Endothelial cell (in vitro differentiated cells): ENCODE data around the gene IGSF9. TPM values are rescaled to one million over a fixed set of nuclear protein-coding genes. Genes with fewer than 3 reads are reported as not detected.

ENCODE experiments used
- DNase-seq: peaks from one replicate; pipeline ENCODE4 v3.0.0; 2021; ENCODE audit warnings: low spot score
- H3K27ac Mint-ChIP-seq: one replicate; pipeline ENCODE4 v1.8.0; 2021; ENCODE audit warnings: mixed read lengths, inconsistent platforms; ENCODE audit not compliant: unreplicated experiment
- H3K27me3 Mint-ChIP-seq: one replicate; pipeline ENCODE4 v1.8.0; 2021; ENCODE audit warnings: mild to moderate bottlenecking, moderate library complexity, mixed read lengths, inconsistent platforms; ENCODE audit not compliant: unreplicated experiment
- H3K36me3 Mint-ChIP-seq: one replicate; pipeline ENCODE4 v1.8.0; 2021; ENCODE audit warnings: mild to moderate bottlenecking, low read depth, mixed read lengths, inconsistent platforms; ENCODE audit not compliant: unreplicated experiment
- H3K4me1 Mint-ChIP-seq: one replicate; pipeline ENCODE4 v1.8.0; 2021; ENCODE audit warnings: mild to moderate bottlenecking, mixed read lengths, inconsistent platforms; ENCODE audit not compliant: unreplicated experiment
- H3K4me3 Mint-ChIP-seq: one replicate; pipeline ENCODE4 v1.8.0; 2021; ENCODE audit warnings: mild to moderate bottlenecking, mixed read lengths, inconsistent platforms; ENCODE audit not compliant: unreplicated experiment
- H3K9me3 Mint-ChIP-seq: one replicate; pipeline ENCODE4 v1.8.0; 2021; ENCODE audit warnings: mixed read lengths, inconsistent platforms; ENCODE audit not compliant: unreplicated experiment
- total RNA-seq: library from RNA; stranded (reverse); fragmentation: NEBNext Ultra II Directional; extraction: Animal tissue kit (Norgen Biotek cat#: 25700); gene quantifications from one replicate; pipeline ENCODE4 v1.2.1, GENCODE V29; 2021; ENCODE audit not compliant: unreplicated experiment
- TF ChIP-seq, protein P1 (sequence below): fragments of 200-600 bp; sonication (generic); IDR thresholded peaks from one replicate; pipeline ENCODE4 v1.5.0; 2021; ENCODE audit warnings: antibody characterized with exemption; ENCODE audit not compliant: unreplicated experiment

The IGSF9 gene
- total RNA-seq, 1 donor from 2014 or later, result 2.2 TPM

GRCh38 chr1:159883134-159883533 is 62.3 kb downstream of the IGSF9 start:
- no peak for DNase-seq
- Mint-ChIP-seq H3K27ac (no peak overlapping the region), H3K36me3 (no peaks in the 10 kb centered on the region), H3K27me3 (peaks cover 8% of the 10 kb centered on the region), H3K4me1 (peaks cover 8% of the 10 kb centered on the region), H3K9me3 (no peaks in the 10 kb centered on the region), H3K4me3 (no peak overlapping the region)
- TF ChIP-seq, protein P1, sequence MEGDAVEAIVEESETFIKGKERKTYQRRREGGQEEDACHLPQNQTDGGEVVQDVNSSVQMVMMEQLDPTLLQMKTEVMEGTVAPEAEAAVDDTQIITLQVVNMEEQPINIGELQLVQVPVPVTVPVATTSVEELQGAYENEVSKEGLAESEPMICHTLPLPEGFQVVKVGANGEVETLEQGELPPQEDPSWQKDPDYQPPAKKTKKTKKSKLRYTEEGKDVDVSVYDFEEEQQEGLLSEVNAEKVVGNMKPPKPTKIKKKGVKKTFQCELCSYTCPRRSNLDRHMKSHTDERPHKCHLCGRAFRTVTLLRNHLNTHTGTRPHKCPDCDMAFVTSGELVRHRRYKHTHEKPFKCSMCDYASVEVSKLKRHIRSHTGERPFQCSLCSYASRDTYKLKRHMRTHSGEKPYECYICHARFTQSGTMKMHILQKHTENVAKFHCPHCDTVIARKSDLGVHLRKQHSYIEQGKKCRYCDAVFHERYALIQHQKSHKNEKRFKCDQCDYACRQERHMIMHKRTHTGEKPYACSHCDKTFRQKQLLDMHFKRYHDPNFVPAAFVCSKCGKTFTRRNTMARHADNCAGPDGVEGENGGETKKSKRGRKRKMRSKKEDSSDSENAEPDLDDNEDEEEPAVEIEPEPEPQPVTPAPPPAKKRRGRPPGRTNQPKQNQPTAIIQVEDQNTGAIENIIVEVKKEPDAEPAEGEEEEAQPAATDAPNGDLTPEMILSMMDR, result no peak

DNA sequence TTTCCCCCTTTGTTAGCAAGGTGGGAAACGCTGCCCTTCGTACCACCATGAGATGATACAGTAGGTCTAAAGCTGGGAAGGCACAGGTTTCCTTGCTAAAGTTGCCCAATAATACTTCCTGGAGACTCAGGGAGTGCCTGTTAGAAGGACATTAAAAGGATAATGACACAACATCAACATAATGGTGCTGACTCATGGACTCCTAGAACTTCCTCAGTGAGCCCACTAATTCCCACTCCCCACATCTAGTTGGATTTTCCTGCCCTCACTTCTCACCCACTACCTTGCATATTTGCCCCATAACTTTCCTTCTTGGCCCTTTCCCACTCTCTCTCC is 62.9 kb downstream of the IGSF9 start:
- Mint-ChIP-seq H3K4me1 (peaks cover 10% of the 10 kb centered on the region), H3K36me3 (no peaks in the 10 kb centered on the region), H3K27ac (no peak overlapping the region), H3K27me3 (peaks cover 4% of the 10 kb centered on the region), H3K9me3 (no peaks in the 10 kb centered on the region), H3K4me3 (no peak overlapping the region)
- TF ChIP-seq, protein P1, result no peak
- no peak for DNase-seq

- H3K27ac Mint-ChIP-seq, result no peak overlapping the region
- DNase-seq, result peak; percentile 58
- H3K4me1 Mint-ChIP-seq, result peaks cover 10% of the 10 kb centered on the region
Observed at GRCh38 chr1:159881622-159882526, 63.5 kb downstream of the IGSF9 start.

GRCh38 chr1:159880430-159880829 is 65.0 kb downstream of the IGSF9 start:
- H3K36me3 Mint-ChIP-seq, result no peaks in the 10 kb centered on the region
- peaks cover 10% of the 10 kb centered on the region for H3K4me1 Mint-ChIP-seq
- H3K4me3 Mint-ChIP-seq, result no peak overlapping the region
- H3K27me3 Mint-ChIP-seq, result peaks cover 2% of the 10 kb centered on the region
- no peak overlapping the region for H3K27ac Mint-ChIP-seq
- H3K9me3 Mint-ChIP-seq, result no peaks in the 10 kb centered on the region
- TF ChIP-seq, protein P1, result no peak
- no peak for DNase-seq

More at GRCh38 chr1:159881622-159882526, 63.5 kb downstream of the IGSF9 start:
- no peaks in the 10 kb centered on the region for H3K9me3 Mint-ChIP-seq
- H3K36me3 Mint-ChIP-seq, result no peaks in the 10 kb centered on the region
- H3K27me3 Mint-ChIP-seq, result peaks cover 4% of the 10 kb centered on the region
- H3K4me3 Mint-ChIP-seq, result no peak overlapping the region
- TF ChIP-seq, protein P1, result no peak

DNA sequence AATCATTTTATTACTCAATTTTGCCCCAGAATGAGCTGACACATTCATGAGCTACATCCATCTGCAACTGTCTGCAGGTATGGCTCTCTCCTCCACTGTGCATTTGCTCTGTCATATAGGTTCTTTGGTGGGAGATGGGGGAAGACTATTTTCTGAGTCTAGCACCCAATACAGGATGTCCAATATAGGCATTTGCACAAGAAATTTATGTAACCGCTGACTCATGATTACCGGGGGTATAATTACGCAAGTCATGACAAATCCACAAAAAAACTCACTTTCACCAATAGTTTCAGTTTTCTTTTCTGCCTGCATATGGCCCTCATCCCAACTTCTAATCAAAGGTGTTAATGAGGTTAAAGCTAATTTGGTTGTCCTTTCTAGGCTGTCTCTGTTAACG is 65.4 kb downstream of the IGSF9 start:
- peaks cover 10% of the 10 kb centered on the region for H3K4me1 Mint-ChIP-seq
- H3K9me3 Mint-ChIP-seq, result no peaks in the 10 kb centered on the region
- no peak overlapping the region for H3K27ac Mint-ChIP-seq
- no peak for DNase-seq
- H3K27me3 Mint-ChIP-seq, result peaks cover 2% of the 10 kb centered on the region
- no peak overlapping the region for H3K4me3 Mint-ChIP-seq
- TF ChIP-seq, protein P1, result no peak
- no peaks in the 10 kb centered on the region for H3K36me3 Mint-ChIP-seq
